DOHH2 (cell line): ENCODE measurements around the gene KRTAP19-1.

Experiments used
- CTCF ChIP-seq: fragments of 200-600 bp; sonication (generic); IDR thresholded peaks from one replicate; pipeline ENCODE4 v1.5.1; 2014; ENCODE audit warnings: antibody characterized with exemption, mild to moderate bottlenecking, low read depth, low read length; ENCODE audit not compliant: poor library complexity, severe bottlenecking
- EZH2phosphoT487 ChIP-seq: fragments of 200-600 bp; sonication (generic); IDR thresholded peaks from 2 replicates; pipeline ENCODE4 v1.6.1; 2017; ENCODE audit warnings: borderline replicate concordance, mild to moderate bottlenecking, antibody characterized with exemption, low read length, moderate library complexity, mixed read lengths

GRCh38 chr21:30444204-30444603, 36.0 kb downstream of the KRTAP19-1 start:
- no peak for TF ChIP-seq CTCF
- no peak for TF ChIP-seq EZH2phosphoT487
